Neural crest cell (in vitro differentiated cells): ENCODE results near the gene IFITM2. TPM values are rescaled to one million over a fixed set of nuclear protein-coding genes. Genes with fewer than 3 reads are reported as not detected.
A peak's percentile ranks its signal among the peaks of the same experiment; 100 is the strongest.
"Not testable (repeated sequence)": the region's sequence is repeated elsewhere in the genome, so short reads cannot be mapped to it uniquely, and the experiment has no call there.

Source experiments
- DNase-seq: peaks from one replicate; pipeline ENCODE4 v3.0.0; 2021; ENCODE audit warnings: low read depth, mixed read lengths, low spot score
- H3K27ac Mint-ChIP-seq: one replicate; pipeline ENCODE4 v1.8.0; 2021; ENCODE audit warnings: mild to moderate bottlenecking, mixed read lengths; ENCODE audit not compliant: unreplicated experiment
- H3K27me3 Mint-ChIP-seq: 2 replicates; pipeline ENCODE4 v1.8.0; 2021; ENCODE audit warnings: low read depth, mild to moderate bottlenecking, mixed read lengths
- H3K36me3 Mint-ChIP-seq: 2 replicates; pipeline ENCODE4 v1.8.0; 2021; ENCODE audit warnings: low read depth, mild to moderate bottlenecking, mixed read lengths
- H3K4me1 Mint-ChIP-seq: 2 replicates; pipeline ENCODE4 v1.8.0; 2021; ENCODE audit warnings: mixed read lengths
- H3K4me3 Mint-ChIP-seq: one replicate; pipeline ENCODE4 v1.8.0; 2021; ENCODE audit warnings: mild to moderate bottlenecking, mixed read lengths
- H3K9me3 Mint-ChIP-seq: 2 replicates; pipeline ENCODE4 v1.8.0; 2021; ENCODE audit warnings: mixed read lengths
- CTCF ChIP-seq: fragments of 200-600 bp; sonication (generic); conservative IDR thresholded peaks from 2 replicates; pipeline ENCODE4 v1.5.0; 2021; ENCODE audit warnings: antibody characterized with exemption, mild to moderate bottlenecking
- total RNA-seq: library from RNA; stranded (reverse); gene quantifications from 2 replicates; pipeline ENCODE4 v1.2.1, GENCODE V29; 2021

Gene IFITM2
- total RNA-seq, 1 donor from 2014 or later, result 55.0 TPM

GRCh38 chr11:315516-315994, 7.9 kb downstream of the IFITM2 start:
- Mint-ChIP-seq H3K36me3 (peaks cover 2% of the 10 kb centered on the region), H3K4me3 (peak overlapping the region; percentile 83), H3K4me1 (peaks cover 39% of the 10 kb centered on the region), H3K27me3 (peaks cover 63% of the 10 kb centered on the region), H3K9me3 (no peaks in the 10 kb centered on the region), H3K27ac (no peak overlapping the region)
- no peak for TF ChIP-seq CTCF
- DNase-seq, result no peak

- Mint-ChIP-seq H3K27ac (no peak overlapping the region), H3K9me3 (no peaks in the 10 kb centered on the region), H3K4me1 (peaks cover 44% of the 10 kb centered on the region), H3K36me3 (peaks cover 2% of the 10 kb centered on the region), H3K27me3 (peaks cover 65% of the 10 kb centered on the region), H3K4me3 (peak overlapping the region; percentile 87)
- TF ChIP-seq CTCF, result no peak
- DNase-seq, result no peak
These were observed 8.6 kb downstream of the IFITM2 start for GRCh38 chr11:316031-316701.

- TF ChIP-seq CTCF, result no peak
- no peaks in the 10 kb centered on the region for H3K9me3 Mint-ChIP-seq
- H3K27me3 Mint-ChIP-seq, result peaks cover 61% of the 10 kb centered on the region
- no peak overlapping the region for H3K27ac Mint-ChIP-seq
- H3K36me3 Mint-ChIP-seq, result peaks cover 2% of the 10 kb centered on the region
- peak overlapping the region; percentile 87 for H3K4me3 Mint-ChIP-seq
- no peak for DNase-seq
- H3K4me1 Mint-ChIP-seq, result peaks cover 41% of the 10 kb centered on the region
These were observed 9.3 kb downstream of the IFITM2 start for GRCh38 chr11:316891-317301.

- Mint-ChIP-seq H3K4me3 (peak overlapping the region; percentile 87), H3K27me3 (peaks cover 56% of the 10 kb centered on the region), H3K4me1 (peaks cover 37% of the 10 kb centered on the region)
- not testable (repeated sequence) for H3K36me3 Mint-ChIP-seq, H3K27ac Mint-ChIP-seq, DNase-seq, H3K9me3 Mint-ChIP-seq
These were observed 10.2 kb downstream of the IFITM2 start for GRCh38 chr11:317668-318404.

- not testable (repeated sequence) for H3K27ac Mint-ChIP-seq, H3K4me3 Mint-ChIP-seq, H3K9me3 Mint-ChIP-seq, DNase-seq, H3K36me3 Mint-ChIP-seq
- H3K27me3 Mint-ChIP-seq, result peaks cover 49% of the 10 kb centered on the region
- peaks cover 32% of the 10 kb centered on the region for H3K4me1 Mint-ChIP-seq
These were observed 10.9 kb downstream of the IFITM2 start for GRCh38 chr11:318405-319120.

GRCh38 chr11:319121-319887, 11.7 kb downstream of the IFITM2 start:
- Mint-ChIP-seq H3K4me3 (peak overlapping the region; percentile 93), H3K4me1 (peaks cover 28% of the 10 kb centered on the region), H3K27ac (peak overlapping the region; percentile 72), H3K27me3 (peaks cover 42% of the 10 kb centered on the region)
- H3K36me3 Mint-ChIP-seq, H3K9me3 Mint-ChIP-seq, DNase-seq: not testable (repeated sequence)

- H3K9me3 Mint-ChIP-seq, H3K36me3 Mint-ChIP-seq, DNase-seq: not testable (repeated sequence)
- Mint-ChIP-seq H3K4me3 (peak overlapping the region; percentile 93), H3K27me3 (peaks cover 36% of the 10 kb centered on the region), H3K4me1 (peaks cover 32% of the 10 kb centered on the region), H3K27ac (peak overlapping the region; percentile 72)
These were observed 12.3 kb downstream of the IFITM2 start for GRCh38 chr11:319888-320273.
